MM.1S (cell line): Measurements from ENCODE around the gene ADGRD1.

ENCODE experiments used
- EZH2 ChIP-seq: fragments of 300-600 bp; sonication (generic); optimal IDR thresholded peaks from 2 replicates; pipeline ENCODE3; 2017; ENCODE audit warnings: low read depth, mild to moderate bottlenecking, antibody characterized with exemption, low read length, mixed read lengths
- EZH2phosphoT487 ChIP-seq: fragments of 300-600 bp; sonication (generic); IDR thresholded peaks from 2 replicates; pipeline ENCODE4 v1.6.1; 2018; ENCODE audit warnings: antibody characterized with exemption, low read length
- TF ChIP-seq, protein P1 (sequence below): fragments of 300-600 bp; sonication (generic); IDR thresholded peaks from 2 replicates; pipeline ENCODE4 v1.5.1; 2016; ENCODE audit warnings: antibody characterized with exemption, low read length, mixed read lengths

DNA sequence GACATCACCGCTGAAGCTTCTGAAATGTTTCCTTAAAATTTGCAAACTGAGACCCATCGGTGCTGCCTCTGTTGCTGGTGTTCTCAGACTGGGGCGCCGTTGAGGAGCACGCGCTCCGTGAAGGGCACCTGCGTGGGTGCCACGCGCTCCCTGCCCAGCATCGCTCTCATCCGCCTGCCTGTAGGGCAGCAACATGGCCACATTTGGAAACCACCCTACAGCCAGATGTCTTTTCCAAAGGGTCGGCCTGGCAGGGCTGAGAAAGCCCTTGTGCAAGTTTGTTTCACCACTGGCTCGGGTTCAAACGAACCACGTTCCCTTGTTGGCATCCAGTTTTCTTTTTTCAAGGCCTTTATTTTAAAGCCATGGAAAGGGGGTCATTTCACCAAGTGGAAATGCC, 13.9 kb downstream of the ADGRD1 start:
- TF ChIP-seq, protein P1, sequence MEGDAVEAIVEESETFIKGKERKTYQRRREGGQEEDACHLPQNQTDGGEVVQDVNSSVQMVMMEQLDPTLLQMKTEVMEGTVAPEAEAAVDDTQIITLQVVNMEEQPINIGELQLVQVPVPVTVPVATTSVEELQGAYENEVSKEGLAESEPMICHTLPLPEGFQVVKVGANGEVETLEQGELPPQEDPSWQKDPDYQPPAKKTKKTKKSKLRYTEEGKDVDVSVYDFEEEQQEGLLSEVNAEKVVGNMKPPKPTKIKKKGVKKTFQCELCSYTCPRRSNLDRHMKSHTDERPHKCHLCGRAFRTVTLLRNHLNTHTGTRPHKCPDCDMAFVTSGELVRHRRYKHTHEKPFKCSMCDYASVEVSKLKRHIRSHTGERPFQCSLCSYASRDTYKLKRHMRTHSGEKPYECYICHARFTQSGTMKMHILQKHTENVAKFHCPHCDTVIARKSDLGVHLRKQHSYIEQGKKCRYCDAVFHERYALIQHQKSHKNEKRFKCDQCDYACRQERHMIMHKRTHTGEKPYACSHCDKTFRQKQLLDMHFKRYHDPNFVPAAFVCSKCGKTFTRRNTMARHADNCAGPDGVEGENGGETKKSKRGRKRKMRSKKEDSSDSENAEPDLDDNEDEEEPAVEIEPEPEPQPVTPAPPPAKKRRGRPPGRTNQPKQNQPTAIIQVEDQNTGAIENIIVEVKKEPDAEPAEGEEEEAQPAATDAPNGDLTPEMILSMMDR = no peak
- TF ChIP-seq EZH2phosphoT487 (no peak), EZH2 (no peak)
